ENCODE measurements around the gene KRTAP4-11. TPM values are rescaled to one million over a fixed set of nuclear protein-coding genes. Genes with fewer than 3 reads are reported as not detected.
"Not testable (repeated sequence)": the region's sequence is repeated elsewhere in the genome, so short reads cannot be mapped to it uniquely, and the experiment has no call there.

Gene KRTAP4-11
- total RNA-seq, 1 experiment from 2014 or later = not detected

DNA sequence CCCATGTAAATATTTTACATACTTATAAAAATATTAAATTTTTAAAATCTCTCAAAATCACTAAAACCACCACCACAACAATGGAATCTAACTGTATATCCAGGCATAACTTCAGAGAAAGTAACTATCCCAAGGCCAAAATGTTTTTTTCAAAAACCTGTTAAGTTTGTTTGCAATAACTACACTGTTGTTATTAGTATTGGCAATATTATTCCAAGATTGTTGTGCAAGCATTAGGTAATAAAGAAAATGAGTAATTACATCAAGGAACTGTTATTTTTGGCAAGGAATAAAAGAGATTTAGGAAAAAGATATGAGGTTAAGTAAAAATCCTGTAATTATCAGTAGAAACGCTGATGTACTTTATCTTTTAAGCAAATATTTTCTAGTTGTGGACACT lies 9.2 kb upstream of the KRTAP4-11 start:
- H3K27ac Mint-ChIP-seq (ENCODE audit: unreplicated experiment) = no peak overlapping the region
- TF ChIP-seq, protein P1, sequence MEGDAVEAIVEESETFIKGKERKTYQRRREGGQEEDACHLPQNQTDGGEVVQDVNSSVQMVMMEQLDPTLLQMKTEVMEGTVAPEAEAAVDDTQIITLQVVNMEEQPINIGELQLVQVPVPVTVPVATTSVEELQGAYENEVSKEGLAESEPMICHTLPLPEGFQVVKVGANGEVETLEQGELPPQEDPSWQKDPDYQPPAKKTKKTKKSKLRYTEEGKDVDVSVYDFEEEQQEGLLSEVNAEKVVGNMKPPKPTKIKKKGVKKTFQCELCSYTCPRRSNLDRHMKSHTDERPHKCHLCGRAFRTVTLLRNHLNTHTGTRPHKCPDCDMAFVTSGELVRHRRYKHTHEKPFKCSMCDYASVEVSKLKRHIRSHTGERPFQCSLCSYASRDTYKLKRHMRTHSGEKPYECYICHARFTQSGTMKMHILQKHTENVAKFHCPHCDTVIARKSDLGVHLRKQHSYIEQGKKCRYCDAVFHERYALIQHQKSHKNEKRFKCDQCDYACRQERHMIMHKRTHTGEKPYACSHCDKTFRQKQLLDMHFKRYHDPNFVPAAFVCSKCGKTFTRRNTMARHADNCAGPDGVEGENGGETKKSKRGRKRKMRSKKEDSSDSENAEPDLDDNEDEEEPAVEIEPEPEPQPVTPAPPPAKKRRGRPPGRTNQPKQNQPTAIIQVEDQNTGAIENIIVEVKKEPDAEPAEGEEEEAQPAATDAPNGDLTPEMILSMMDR (IDR thresholded peaks at IDR 0.05; ENCODE audit: unreplicated experiment) = no peak
- intact Hi-C loops (cut with micrococcal nuclease; ENCODE audit: unreplicated experiment) = no loop called here
- BruUV-seq (replicated peaks) = no TSS peak
- H3K4me3 Mint-ChIP-seq (ENCODE audit: low read depth, unreplicated experiment) = no peak overlapping the region
- H3K27me3 Mint-ChIP-seq (ENCODE audit: unreplicated experiment) = no peaks in the 10 kb centered on the region
- H3K9me3 Mint-ChIP-seq (ENCODE audit: low read depth, unreplicated experiment) = peaks cover 4% of the 10 kb centered on the region
- H3K4me1 Mint-ChIP-seq (ENCODE audit: low read depth, unreplicated experiment) = peaks cover 37% of the 10 kb centered on the region
- DNase-seq = no peak
- CTCF ChIA-PET = no interaction called here
- H3K36me3 Mint-ChIP-seq (ENCODE audit: insufficient read depth, unreplicated experiment) = no peaks in the 10 kb centered on the region

DNA sequence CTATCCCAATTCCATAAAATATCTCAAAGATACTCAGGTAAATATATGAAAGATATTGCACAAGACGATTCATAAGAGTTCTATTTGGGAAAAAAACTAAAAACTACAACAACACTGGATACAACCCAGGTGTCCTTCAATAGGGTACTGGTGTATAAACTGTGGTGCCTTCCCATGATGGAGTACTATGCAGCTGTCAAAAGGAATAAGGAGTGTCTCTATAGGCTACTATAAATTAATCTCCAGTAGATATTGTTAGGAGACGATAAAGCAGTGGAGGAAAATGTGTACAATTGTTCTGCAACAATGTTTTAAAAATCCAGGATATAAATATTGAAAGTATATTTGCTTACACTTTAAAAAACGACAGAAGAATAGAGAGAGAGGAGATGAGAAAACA lies 8.2 kb upstream of the KRTAP4-11 start:
- CTCF ChIA-PET = interaction anchor here (0.6 kb wide), 1 partner anchor 38 kb away, joined by 3 read pairs; no protein-coding TSS in a partner anchor
- Mint-ChIP-seq H3K9me3 (ENCODE audit: low read depth, unreplicated experiment) (peaks cover 6% of the 10 kb centered on the region), H3K36me3 (ENCODE audit: insufficient read depth, unreplicated experiment) (no peaks in the 10 kb centered on the region), H3K4me3 (ENCODE audit: low read depth, unreplicated experiment) (no peak overlapping the region), H3K27me3 (ENCODE audit: unreplicated experiment) (no peaks in the 10 kb centered on the region), H3K27ac (ENCODE audit: unreplicated experiment) (no peak overlapping the region), H3K4me1 (ENCODE audit: low read depth, unreplicated experiment) (peaks cover 27% of the 10 kb centered on the region)
- intact Hi-C loops (cut with micrococcal nuclease; ENCODE audit: unreplicated experiment) = no loop called here
- BruUV-seq (replicated peaks) = no TSS peak
- TF ChIP-seq, protein P1 (IDR thresholded peaks at IDR 0.05; ENCODE audit: unreplicated experiment) = no peak
- DNase-seq = no peak

GRCh38 chr17:41125064-41125463 lies 6.9 kb upstream of the KRTAP4-11 start:
- intact Hi-C loops (cut with micrococcal nuclease; ENCODE audit: unreplicated experiment) = no loop called here
- TF ChIP-seq, protein P1 (IDR thresholded peaks at IDR 0.05; ENCODE audit: unreplicated experiment) = no peak
- Mint-ChIP-seq H3K27me3 (ENCODE audit: unreplicated experiment) (no peaks in the 10 kb centered on the region), H3K9me3 (ENCODE audit: low read depth, unreplicated experiment) (peaks cover 6% of the 10 kb centered on the region), H3K4me3 (ENCODE audit: low read depth, unreplicated experiment) (no peak overlapping the region), H3K4me1 (ENCODE audit: low read depth, unreplicated experiment) (peaks cover 14% of the 10 kb centered on the region), H3K36me3 (ENCODE audit: insufficient read depth, unreplicated experiment) (no peaks in the 10 kb centered on the region), H3K27ac (ENCODE audit: unreplicated experiment) (no peak overlapping the region)
- no peak for DNase-seq
- no TSS peak for BruUV-seq (replicated peaks)
- CTCF ChIA-PET = interaction anchor here (0.6 kb wide), 1 partner anchor 176 kb away, joined by 4 read pairs; no protein-coding TSS in a partner anchor

DNA sequence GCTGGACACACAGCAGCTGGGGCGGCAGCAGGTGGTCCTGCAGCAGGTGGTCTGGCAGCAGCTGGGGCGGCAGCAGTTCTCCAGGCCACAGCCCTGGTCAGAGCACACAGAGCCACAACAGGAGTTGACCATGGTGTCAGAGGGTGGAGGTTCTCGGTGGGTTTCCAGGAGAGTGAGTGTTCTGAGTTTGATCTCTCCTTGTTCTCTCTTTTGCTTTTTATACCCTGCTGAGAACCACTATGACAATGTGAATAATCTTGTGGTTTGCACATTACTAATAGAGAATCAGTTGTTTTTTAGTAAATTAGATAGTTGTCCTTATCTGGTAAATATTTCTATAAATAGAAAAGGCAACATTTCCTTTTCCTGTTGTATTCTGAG lies 5.8 kb upstream of the KRTAP4-11 start, which contains the start of gene KRTAP4-12:
Gene KRTAP4-12, minus strand, starts transcription at position 192 of the 381 bp plus-strand sequence. Its CDS starts 60 bp downstream, at position 132.
- BruUV-seq (replicated peaks); H3K36me3 Mint-ChIP-seq (ENCODE audit: insufficient read depth, unreplicated experiment); H3K4me3 Mint-ChIP-seq (ENCODE audit: low read depth, unreplicated experiment); H3K27me3 Mint-ChIP-seq (ENCODE audit: unreplicated experiment); intact Hi-C loops (cut with micrococcal nuclease; ENCODE audit: unreplicated experiment); DNase-seq; H3K27ac Mint-ChIP-seq (ENCODE audit: unreplicated experiment); H3K9me3 Mint-ChIP-seq (ENCODE audit: low read depth, unreplicated experiment): not testable (repeated sequence)
- H3K4me1 Mint-ChIP-seq (ENCODE audit: low read depth, unreplicated experiment) = peaks cover 10% of the 10 kb centered on the region
- CTCF ChIA-PET = interaction anchor here (0.8 kb wide), 1 partner anchor 444 kb away, joined by 3 read pairs; no protein-coding TSS in a partner anchor

DNA sequence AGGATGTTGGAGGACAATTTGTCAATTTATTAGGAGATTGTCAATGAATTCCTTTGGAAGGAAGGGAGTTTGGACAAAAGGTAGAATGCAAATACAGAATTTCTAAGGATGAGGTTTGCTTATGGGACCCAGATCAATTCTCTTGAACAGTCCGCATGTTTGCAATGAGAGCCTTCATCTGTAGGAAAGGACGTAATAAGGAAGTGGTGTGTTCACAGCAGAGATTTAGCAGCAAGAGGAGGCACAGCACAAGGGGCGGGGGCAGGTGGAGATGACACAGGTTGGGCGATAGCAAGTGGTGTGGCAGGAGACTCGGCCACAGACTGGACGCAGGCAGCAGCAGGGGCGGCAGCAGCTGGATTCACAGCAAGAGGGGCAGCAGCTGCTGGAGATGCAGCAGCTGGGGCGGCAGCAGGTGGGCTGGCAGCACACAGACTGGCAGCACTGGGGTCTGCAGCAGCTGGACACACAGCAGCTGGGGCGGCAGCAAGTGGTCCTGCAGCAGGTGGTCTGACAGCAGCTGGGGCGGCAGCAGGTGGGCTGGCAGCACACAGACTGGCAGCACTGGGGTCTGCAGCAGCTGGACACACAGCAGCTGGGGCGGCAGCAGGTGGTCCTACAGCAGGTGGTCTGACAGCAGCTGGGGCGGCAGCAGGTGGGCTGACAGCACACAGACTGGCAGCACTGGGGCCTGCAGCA lies 5.3 kb upstream of the KRTAP4-11 start:
- BruUV-seq (replicated peaks); H3K4me3 Mint-ChIP-seq (ENCODE audit: low read depth, unreplicated experiment); H3K9me3 Mint-ChIP-seq (ENCODE audit: low read depth, unreplicated experiment); DNase-seq; H3K27me3 Mint-ChIP-seq (ENCODE audit: unreplicated experiment); intact Hi-C loops (cut with micrococcal nuclease; ENCODE audit: unreplicated experiment); H3K27ac Mint-ChIP-seq (ENCODE audit: unreplicated experiment); H3K36me3 Mint-ChIP-seq (ENCODE audit: insufficient read depth, unreplicated experiment): not testable (repeated sequence)
- peaks cover 14% of the 10 kb centered on the region for H3K4me1 Mint-ChIP-seq (ENCODE audit: low read depth, unreplicated experiment)
- CTCF ChIA-PET = interaction anchor here (0.8 kb wide), 1 partner anchor 445 kb away, joined by 3 read pairs; no protein-coding TSS in a partner anchor

All from Calu3 (cell line).